Endodermal cell (in vitro differentiated cells): ENCODE results near the gene PAQR8. TPM values are rescaled to one million over a fixed set of nuclear protein-coding genes. Genes with fewer than 3 reads are reported as not detected.

Experiments used
- DNase-seq: peaks from one replicate; pipeline ENCODE4 v3.0.0-alpha.2; 2017
- H3K27ac ChIP-seq: 2 replicates; pipeline ENCODE4 v1.5.1; 2013; ENCODE audit warnings: mild to moderate bottlenecking, low read depth, low read length, moderate library complexity
- H3K27me3 ChIP-seq: 2 replicates; pipeline ENCODE4 v1.6.1; 2013; ENCODE audit warnings: mild to moderate bottlenecking, low read length, moderate library complexity; ENCODE audit not compliant: insufficient read depth, control insufficient read depth, poor library complexity, severe bottlenecking
- H3K36me3 ChIP-seq: 2 replicates; pipeline ENCODE4 v1.7.0; 2013; ENCODE audit warnings: mild to moderate bottlenecking, low read length, moderate library complexity; ENCODE audit not compliant: control insufficient read depth, insufficient read depth
- H3K4me1 ChIP-seq: one replicate; pipeline ENCODE4 v1.7.0; 2013; ENCODE audit warnings: low read length; ENCODE audit not compliant: control insufficient read depth, insufficient read depth
- H3K4me3 ChIP-seq: 2 replicates; pipeline ENCODE4 v1.5.1; 2013; ENCODE audit warnings: mild to moderate bottlenecking, low read length, moderate library complexity
- H3K9ac ChIP-seq: 2 replicates; pipeline ENCODE4 v1.6.1; 2013; ENCODE audit warnings: mild to moderate bottlenecking, low read length, moderate library complexity; ENCODE audit not compliant: poor library complexity, severe bottlenecking; ENCODE audit errors: extremely low read depth
- H3K9me3 ChIP-seq: 2 replicates; pipeline ENCODE4 v1.6.1; 2013; ENCODE audit warnings: mild to moderate bottlenecking, low read length, moderate library complexity; ENCODE audit not compliant: control insufficient read depth
- H3K27ac Mint-ChIP-seq: 2 replicates; pipeline ENCODE4 v1.8.0; 2020; ENCODE audit warnings: mixed read lengths
- H3K27me3 Mint-ChIP-seq: 2 replicates; pipeline ENCODE4 v1.8.0; 2021; ENCODE audit warnings: mild to moderate bottlenecking, mixed read lengths; ENCODE audit not compliant: insufficient read depth
- H3K36me3 Mint-ChIP-seq: 2 replicates; pipeline ENCODE4 v1.8.0; 2020; ENCODE audit warnings: low read depth, mixed read lengths
- H3K4me1 Mint-ChIP-seq: 2 replicates; pipeline ENCODE4 v1.8.0; 2020; ENCODE audit warnings: mixed read lengths
- H3K4me3 Mint-ChIP-seq: 2 replicates; pipeline ENCODE4 v1.8.0; 2020; ENCODE audit warnings: mild to moderate bottlenecking, moderate library complexity, mixed read lengths
- H3K9me3 Mint-ChIP-seq: 2 replicates; pipeline ENCODE4 v1.8.0; 2020; ENCODE audit warnings: mild to moderate bottlenecking, mixed read lengths
- CTCF ChIP-seq: fragments of 200-600 bp; sonication (generic); conservative IDR thresholded peaks from 2 replicates; pipeline ENCODE4 v1.5.0; 2021; ENCODE audit warnings: antibody characterized with exemption, mild to moderate bottlenecking
- WGBS, 2 experiments: methylation state at CpG; one replicate each; pipeline versions ENCODE4 v1.1.5 to v1.1.7; 2013; ENCODE audit warnings: missing lambda C conversion rate in 2 of 2, mixed read lengths in 1 of 2; ENCODE audit not compliant: insufficient coverage in 1 of 2, insufficient read length in 1 of 2; 5-methylcytosine and 5-hydroxymethylcytosine counted together
- total RNA-seq, 2 donors: library from RNA; stranded (reverse); fragmentation: NEBNext Ultra II Directional in 1 of 2; extraction: Animal tissue kit (Norgen Biotek cat#: 25700) in 1 of 2; gene quantifications; 2 replicates in 1 of 2; 3 replicates in 1 of 2; pipeline ENCODE4 v1.2.1, GENCODE V29; 2021

Gene PAQR8
- total RNA-seq, 2 donors from 2014 or later = 5.9 to 6.7 TPM

DNA sequence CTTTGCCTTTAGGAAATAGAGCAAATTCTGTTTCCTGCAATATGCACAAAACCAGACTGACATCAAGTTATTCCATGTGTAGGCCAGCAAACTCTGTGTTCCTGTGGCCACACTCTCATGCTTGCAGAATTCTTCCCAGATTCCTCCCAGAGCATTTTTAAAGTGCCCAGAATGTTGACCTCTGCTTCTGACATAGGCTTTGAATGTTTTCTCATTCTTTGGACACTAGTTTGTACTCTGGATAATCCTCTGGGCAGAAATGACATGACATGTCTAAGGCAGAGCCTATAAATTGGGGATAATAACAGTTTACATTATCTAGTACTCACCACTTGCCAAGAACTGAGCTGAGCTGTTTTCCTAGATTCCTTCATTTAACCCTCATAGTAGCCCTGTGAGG, 49.0 kb downstream of the PAQR8 start:
- Mint-ChIP-seq H3K27ac (no peak overlapping the region), H3K36me3 (no peaks in the 10 kb centered on the region), H3K9me3 (no peaks in the 10 kb centered on the region), H3K27me3 (no peaks in the 10 kb centered on the region), H3K4me3 (no peak overlapping the region), H3K4me1 (peaks cover 24% of the 10 kb centered on the region)
- Histone ChIP-seq H3K27ac (no peak overlapping the region), H3K9ac (no peak overlapping the region), H3K4me3 (no peak overlapping the region), H3K27me3 (no peaks in the 10 kb centered on the region), H3K36me3 (no peaks in the 10 kb centered on the region), H3K9me3 (no peaks in the 10 kb centered on the region), H3K4me1 (peaks cover 7% of the 10 kb centered on the region)
- TF ChIP-seq CTCF = no peak
- DNase-seq = no peak

DNA sequence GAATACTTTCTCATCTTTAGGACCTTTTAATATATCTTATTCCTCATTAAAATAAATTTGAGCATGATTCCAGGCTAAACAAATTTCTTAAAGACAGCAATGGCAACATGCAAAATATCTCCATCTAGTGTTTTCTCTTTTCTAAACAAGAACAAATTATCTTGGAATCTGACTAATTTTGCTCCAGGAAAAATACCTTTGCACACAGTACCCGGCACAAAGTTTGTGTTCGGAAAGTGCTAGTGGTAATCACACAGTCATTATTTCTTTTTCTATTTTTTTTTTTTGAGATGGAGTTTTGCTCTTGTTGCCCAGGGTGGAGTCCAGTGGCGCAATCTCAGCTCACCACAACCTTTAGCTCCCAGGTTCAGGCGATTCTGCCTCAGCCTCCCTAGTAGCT, 50.0 kb downstream of the PAQR8 start:
- no peaks in the 10 kb centered on the region for H3K36me3 Mint-ChIP-seq
- no peaks in the 10 kb centered on the region for H3K27me3 Mint-ChIP-seq
- H3K4me3 Mint-ChIP-seq = no peak overlapping the region

DNA sequence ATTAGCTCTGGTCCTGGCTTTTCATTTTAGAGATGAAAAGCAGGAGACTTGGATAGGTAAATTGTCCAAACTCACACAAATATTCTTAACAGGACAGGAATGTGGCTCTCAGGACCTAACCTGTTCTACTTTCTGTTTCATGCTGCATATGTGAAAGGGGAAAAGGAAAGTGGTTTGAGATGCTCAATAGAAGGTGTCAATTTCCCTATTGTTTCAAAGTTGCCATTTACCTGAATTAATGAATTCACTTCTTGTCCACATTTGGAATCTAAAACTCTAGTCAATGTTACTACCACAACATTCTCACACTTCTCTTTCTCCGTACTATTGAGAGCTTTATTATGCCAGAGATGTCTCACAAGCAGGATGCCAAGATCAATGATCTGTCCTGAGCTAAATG, 53.4 kb downstream of the PAQR8 start:
- Histone ChIP-seq H3K4me1 (peaks cover 7% of the 10 kb centered on the region), H3K9me3 (no peaks in the 10 kb centered on the region), H3K4me3 (no peak overlapping the region), H3K27me3 (no peaks in the 10 kb centered on the region), H3K27ac (no peak overlapping the region), H3K9ac (no peak overlapping the region), H3K36me3 (no peaks in the 10 kb centered on the region)
- Mint-ChIP-seq H3K4me1 (peaks cover 36% of the 10 kb centered on the region), H3K27me3 (no peaks in the 10 kb centered on the region), H3K9me3 (no peaks in the 10 kb centered on the region), H3K36me3 (no peaks in the 10 kb centered on the region), H3K4me3 (no peak overlapping the region), H3K27ac (no peak overlapping the region)
- 100% methylated on average over 1 of the region's 1 CpG; no CpG with 5 or more reads in 1 of the 2 experiments for WGBS, 2 experiments
- DNase-seq = no peak
- TF ChIP-seq CTCF = no peak

More for the DNA sequence above, 50.0 kb downstream of the PAQR8 start:
- TF ChIP-seq CTCF = no peak
- no peaks in the 10 kb centered on the region for H3K27me3 ChIP-seq
- H3K27ac Mint-ChIP-seq = no peak overlapping the region
- H3K9me3 Mint-ChIP-seq = no peaks in the 10 kb centered on the region
- no peak overlapping the region for H3K9ac ChIP-seq
- no peaks in the 10 kb centered on the region for H3K9me3 ChIP-seq
- no peak for DNase-seq
- no peak overlapping the region for H3K4me3 ChIP-seq
- no peaks in the 10 kb centered on the region for H3K36me3 ChIP-seq
- peaks cover 7% of the 10 kb centered on the region for H3K4me1 ChIP-seq
- H3K4me1 Mint-ChIP-seq = peaks cover 28% of the 10 kb centered on the region
- no peak overlapping the region for H3K27ac ChIP-seq
- WGBS, 2 experiments = 93% methylated on average over 4 of the region's 4 CpGs; no CpG with 5 or more reads in 1 of the 2 experiments
